Fibroblast of skin of right biceps (primary cell): Measurements from ENCODE around the gene TRAF3IP1.
"Not testable (repeated sequence)": the region's sequence is repeated elsewhere in the genome, so short reads cannot be mapped to it uniquely, and the experiment has no call there.

Experiments used
- DNase-seq: peaks from one replicate; pipeline ENCODE4 v3.0.0-alpha.2; 2013

Gene TRAF3IP1

GRCh38 chr2:238313289-238313990, 6.9 kb upstream of the TRAF3IP1 start:
- no peak for DNase-seq

DNA sequence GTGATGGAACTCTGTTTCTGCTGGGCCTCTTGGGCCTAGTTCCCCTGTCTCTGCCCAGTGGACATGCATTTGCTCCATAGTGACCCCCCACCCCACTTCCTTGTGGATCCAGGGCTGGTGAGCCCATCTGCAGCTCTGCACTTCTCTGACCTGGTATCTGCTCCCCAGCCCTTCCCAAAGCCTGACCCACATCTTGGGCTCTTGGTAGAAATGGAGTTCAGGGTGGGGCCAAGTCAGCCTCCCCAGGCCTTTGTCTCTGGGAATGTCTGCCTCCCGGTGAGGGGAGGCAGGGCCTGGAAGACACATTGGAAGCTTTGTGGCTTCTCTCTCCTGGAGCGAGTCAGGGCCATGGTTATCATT, 6.3 kb upstream of the TRAF3IP1 start:
- DNase-seq: no peak

- no peak for DNase-seq
Measured at GRCh38 chr2:238314576-238314975, 5.7 kb upstream of the TRAF3IP1 start.

- DNase-seq: no peak
Measured at GRCh38 chr2:238315031-238315595, 5.2 kb upstream of the TRAF3IP1 start.

DNA sequence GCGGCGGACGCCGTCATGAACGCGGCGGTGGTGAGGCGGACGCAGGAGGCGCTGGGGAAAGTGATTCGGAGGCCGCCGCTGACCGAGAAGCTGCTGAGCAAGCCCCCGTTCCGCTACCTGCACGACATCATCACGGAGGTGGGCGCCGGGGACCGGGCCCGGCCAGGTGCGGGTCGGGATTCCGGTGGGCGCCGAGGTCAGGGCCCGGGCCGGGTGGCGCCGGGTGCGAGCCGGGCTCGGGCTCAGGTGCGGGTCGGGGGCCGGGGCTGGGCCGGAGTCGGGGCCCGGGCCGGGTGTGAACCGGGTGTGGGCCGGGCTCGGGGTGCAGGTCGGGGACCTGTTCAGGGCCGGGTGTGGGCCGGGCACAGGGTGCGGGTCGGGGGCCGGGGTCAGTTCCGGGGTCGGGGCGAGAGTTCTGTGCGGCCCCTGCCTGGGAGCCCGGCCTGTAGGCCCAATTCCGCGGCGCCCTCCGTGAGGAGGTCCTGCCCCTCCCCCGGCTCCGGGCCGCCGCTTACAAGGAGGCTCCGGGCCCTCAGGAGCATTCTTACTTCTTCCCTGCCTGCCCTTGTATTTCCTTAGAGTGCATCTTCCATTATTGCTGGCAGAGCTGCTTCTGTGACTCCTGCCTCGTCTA, 447 bp downstream of the TRAF3IP1 start:
- DNase-seq: peak; percentile 3

DNA sequence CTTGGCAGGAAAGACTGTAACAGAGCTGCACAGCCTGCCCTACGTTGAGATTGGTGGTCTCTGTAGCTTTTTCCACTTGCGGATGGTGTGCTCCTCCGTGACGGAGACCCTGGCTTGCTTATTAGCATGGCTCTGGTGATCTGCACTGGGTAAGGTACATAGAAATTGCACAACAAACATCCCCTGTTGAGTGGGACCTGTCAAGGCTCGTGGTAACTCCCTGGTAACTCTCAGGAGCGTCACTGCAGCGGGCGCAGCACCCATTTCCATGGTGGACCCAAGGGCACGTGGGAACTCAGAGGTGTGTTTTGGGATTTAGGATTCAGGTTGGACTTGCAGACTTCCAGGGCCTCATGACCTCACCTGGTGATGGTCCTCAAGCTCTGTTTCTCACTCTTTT, 1.1 kb downstream of the TRAF3IP1 start:
- DNase-seq: no peak

DNA sequence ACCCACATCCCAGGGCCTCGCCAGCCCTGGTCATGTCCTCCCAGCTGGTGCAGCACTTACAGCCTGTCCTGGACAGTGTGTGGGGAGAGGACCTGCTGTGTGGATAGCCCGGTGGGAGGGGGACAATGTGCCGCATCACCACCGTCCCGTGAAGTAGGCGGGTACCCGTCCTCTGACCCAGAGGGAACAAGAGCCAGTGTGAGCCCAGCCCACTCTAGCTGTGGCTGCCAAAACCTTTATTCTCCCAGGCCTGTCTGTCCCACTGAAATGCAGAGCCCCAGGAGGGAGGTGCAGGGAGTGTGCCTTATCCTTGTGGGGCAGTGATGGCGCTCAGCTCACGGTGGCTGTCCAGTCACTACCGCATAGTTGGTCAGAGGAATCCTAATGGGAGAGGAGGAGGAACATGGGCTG, 1.7 kb downstream of the TRAF3IP1 start:
- DNase-seq: no peak

- DNase-seq: not testable (repeated sequence)
Measured at GRCh38 chr2:238324248-238324647, 3.9 kb downstream of the TRAF3IP1 start.

GRCh38 chr2:238325694-238326093, 5.4 kb downstream of the TRAF3IP1 start:
- no peak for DNase-seq

GRCh38 chr2:238326801-238327365, 6.6 kb downstream of the TRAF3IP1 start:
- no peak for DNase-seq

DNA sequence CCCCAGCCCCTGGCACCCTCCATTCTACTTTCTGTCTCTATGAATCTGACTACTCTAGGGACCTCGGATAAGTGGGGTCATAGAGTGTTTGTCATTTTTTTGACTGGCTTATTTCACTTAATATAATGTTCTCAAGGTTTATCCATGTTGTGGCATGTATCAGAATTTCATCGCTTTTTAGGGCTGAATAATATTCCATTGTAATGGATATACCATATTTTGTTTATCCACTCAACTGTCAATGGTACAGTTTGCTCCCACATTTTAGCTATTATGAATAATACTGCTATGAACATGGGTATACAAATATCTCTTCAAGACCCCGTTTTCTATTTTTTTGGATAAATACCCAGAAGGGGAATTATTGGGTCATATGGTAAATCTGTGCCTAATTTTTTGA, 7.4 kb downstream of the TRAF3IP1 start:
- DNase-seq: no peak

GRCh38 chr2:238330391-238330790, 10.1 kb downstream of the TRAF3IP1 start:
- no peak for DNase-seq

DNA sequence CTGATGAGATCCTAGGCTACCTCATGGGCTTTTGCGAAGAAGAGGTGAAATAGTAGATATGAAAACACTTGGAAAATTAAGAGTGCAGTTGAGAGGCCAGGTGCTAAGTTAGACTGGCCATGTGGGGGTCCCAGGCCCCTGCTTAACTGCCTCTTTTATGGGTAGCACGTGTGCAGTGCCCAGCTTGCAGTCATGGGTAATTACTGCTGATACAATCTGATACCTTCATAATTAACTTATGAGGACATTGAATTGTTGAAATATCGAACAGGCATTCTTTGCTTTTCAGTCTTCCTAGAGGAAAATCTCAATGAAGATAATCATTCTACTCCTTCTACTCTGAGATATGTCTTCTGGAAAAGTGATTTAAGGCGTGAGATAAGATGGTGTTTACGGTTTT, 11.6 kb downstream of the TRAF3IP1 start:
- DNase-seq: no peak

DNA sequence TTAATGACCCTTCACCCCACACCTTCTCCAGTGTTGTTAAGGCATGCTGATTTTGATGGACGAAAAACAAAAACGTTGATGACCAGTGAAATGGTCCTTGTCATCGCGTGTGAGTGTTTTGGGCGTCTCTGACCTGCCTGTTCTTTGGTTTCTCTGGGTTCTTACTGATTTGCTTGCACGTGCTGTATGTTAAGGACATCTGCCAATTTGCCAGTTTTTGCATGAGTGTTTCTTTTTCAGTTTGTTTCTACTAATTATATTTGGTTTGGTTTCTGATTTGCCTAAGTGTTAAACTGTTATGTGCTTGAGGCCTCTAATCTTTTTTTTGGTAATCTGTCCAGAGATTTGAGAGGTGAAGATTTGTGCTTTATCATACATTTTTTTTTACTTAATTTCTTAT, 14.6 kb downstream of the TRAF3IP1 start:
- DNase-seq: no peak

DNA sequence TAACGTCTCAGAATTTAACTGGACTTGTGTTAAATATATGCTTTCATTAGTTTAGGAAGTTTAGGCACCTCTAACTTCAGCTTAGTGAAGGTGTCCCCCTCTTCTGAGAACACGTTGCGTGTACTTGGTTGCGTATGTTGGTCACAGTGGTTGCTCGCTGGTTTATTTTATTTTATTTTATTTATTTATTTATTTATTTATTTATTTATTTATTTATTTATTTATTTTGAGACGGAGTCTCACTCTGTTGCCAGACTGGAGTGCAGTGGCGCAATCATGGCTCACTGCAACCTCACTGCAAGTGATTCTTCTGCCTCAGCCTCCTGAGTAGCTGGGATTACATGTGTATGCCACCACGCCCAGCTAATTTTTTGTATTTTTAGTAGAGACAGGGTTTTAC, 15.3 kb downstream of the TRAF3IP1 start:
- DNase-seq: not testable (repeated sequence)

GRCh38 chr2:238336151-238336550, 15.8 kb downstream of the TRAF3IP1 start:
- DNase-seq: no peak

GRCh38 chr2:238336793-238337444, 16.6 kb downstream of the TRAF3IP1 start:
- DNase-seq: no peak

DNA sequence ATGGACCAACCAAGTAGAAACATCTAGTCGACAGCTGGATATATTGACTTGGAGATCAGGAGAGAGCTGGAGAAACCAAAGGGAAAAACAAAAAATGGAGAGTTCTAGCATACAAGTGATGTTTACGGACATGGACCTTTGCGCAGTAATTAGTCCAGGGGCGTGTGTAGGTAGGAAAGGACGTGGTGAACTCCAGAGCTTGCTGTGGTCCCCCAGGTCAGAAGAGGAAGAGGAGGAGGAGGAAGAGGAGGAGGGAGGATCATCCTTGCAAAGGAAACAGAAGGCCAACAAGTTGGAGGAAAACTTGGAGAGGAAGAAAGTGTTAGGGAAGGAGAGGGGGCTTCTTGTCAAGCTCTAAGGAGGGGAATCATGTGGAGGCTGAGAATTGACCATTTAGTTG, 17.5 kb downstream of the TRAF3IP1 start:
- no peak for DNase-seq

DNA sequence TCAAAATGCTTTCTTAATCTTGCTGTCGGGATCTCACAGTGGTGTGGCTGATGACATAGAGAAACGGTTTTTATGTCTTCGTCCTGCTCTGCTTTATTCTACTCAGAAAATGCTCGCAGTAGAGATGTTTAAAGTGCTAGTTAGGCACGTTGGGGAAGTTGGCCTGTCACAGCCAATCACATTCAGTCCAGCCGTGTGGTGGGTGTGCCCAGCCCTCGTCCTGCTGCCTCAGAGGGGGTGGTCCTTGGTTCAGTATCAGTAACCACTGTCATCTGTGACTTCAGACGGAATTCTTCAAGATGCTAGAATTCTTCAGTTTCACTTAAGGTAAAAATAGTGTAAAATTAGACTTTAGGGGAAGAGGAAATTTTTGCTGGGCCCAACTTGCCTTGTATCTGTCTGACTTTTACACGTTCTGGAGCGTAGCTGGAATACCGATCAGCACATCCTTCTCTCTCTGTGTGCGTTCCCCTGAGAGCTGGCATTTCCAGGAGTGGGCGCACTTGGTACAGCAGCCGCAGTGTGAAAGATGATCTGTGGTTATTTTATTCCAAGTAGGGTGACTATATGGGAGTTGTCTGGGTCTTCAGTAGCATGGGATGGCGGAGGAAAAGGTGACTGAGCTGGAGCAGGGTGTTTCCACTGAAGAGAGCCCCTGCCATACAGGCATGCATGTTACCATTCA, 18.5 kb downstream of the TRAF3IP1 start:
- DNase-seq: no peak

DNA sequence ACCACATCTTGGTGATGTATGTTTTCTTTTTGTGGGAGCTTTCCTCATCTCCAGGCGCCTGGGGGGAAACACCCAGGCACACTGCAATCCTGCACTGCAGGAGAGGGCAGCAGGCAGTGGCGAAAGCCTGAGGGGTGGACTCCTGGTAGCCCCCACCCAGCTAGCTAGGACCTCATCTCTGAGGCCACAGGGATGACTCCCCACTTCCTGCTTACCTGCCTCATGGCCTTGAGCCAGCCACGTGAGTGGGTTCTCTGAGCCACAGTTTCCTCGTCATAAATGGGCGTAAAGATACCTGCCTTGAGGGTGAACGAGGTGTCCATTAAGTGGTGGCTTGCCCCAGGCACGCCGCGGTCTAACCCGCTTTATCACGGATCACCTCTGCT, 19.1 kb downstream of the TRAF3IP1 start:
- DNase-seq: no peak

DNA sequence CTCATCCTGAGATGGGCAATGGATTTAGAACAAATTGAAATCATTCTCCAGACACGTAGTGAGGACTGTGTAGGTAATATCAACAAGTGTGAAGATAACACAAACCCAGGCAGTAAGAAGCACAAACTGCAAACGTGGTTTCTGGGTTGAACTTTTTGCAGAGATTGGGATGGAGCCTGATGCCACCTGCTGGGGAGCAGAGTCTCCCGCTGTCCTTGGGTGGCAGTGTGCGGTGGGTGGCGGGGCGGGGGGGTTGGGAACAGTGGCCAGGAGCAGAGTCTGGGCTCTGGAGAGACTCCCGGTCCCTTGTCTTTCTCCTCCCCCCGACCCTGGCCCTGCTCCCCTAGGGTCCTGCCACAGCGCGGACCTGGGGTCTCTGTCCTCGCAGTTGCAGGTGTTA, 19.5 kb downstream of the TRAF3IP1 start:
- DNase-seq: no peak

- no peak for DNase-seq
Measured at GRCh38 chr2:238341536-238341935, 21.2 kb downstream of the TRAF3IP1 start.

DNA sequence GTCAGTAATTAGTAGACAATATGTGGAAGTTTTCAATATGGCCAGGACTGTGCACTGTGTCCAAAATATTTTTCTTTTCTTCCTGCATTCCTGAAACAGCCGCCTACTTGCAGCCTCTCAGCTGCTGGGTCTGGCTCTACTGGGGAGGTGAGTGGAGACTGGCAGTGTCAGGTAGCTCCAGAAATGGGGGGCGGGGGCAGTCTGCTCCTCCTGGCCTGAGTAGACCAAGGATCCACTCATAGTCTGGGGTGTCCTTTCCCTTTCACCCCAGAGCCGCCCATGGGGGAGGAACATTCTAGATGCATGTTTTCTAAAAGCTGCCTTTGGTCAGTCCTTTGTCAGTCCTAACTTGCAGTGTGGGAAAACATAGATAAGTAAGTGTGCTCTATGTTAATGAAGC, 23.7 kb downstream of the TRAF3IP1 start:
- DNase-seq: no peak
